ENCODE results near the gene VPS11. TPM values are rescaled to one million over a fixed set of nuclear protein-coding genes. Genes with fewer than 3 reads are reported as not detected.

VPS11 gene
- total RNA-seq, 1 experiment from 2014 or later = 20.2 TPM

GRCh38 chr11:119117004-119117706 is 49.5 kb downstream of the VPS11 start:
- Mint-ChIP-seq H3K4me1 (peaks cover 21% of the 10 kb centered on the region), H3K36me3 (no peaks in the 10 kb centered on the region; the same call in 1 of the 2 replicates), H3K9me3 (no peaks in the 10 kb centered on the region), H3K27me3 (ENCODE audit: low read depth) (no peaks in the 10 kb centered on the region; the same call in 1 of the 2 replicates), H3K27ac (no peak overlapping the region), H3K4me3 (no peak overlapping the region)
- POLR2A ChIA-PET = no interaction called here
- DNase-seq (ENCODE audit: low spot score) (no peak), ATAC-seq (no peak)
- TF ChIP-seq PRDM15 (CRISPR knock-in tag; IDR thresholded peaks at IDR 0.05) = no peak
- no peak for TF ChIP-seq ZNF281 (CRISPR knock-in tag; IDR thresholded peaks at IDR 0.05)
- no peak for TF ChIP-seq SOX15 (CRISPR knock-in tag; IDR thresholded peaks at IDR 0.05)
- TF ChIP-seq ATF1 (CRISPR knock-in tag; IDR thresholded peaks at IDR 0.05) = no peak
- no peak for TF ChIP-seq ZBTB21 (CRISPR knock-in tag; IDR thresholded peaks at IDR 0.05; ENCODE audit: borderline replicate concordance)
- no peak for TF ChIP-seq MLX (CRISPR knock-in tag; IDR thresholded peaks at IDR 0.05)
- TF ChIP-seq NFE2L1 (CRISPR knock-in tag; IDR thresholded peaks at IDR 0.05) = no peak
- no peak for TF ChIP-seq CTCF (IDR thresholded peaks at IDR 0.05)
- TF ChIP-seq SMAD4 (CRISPR knock-in tag; IDR thresholded peaks at IDR 0.05) = no peak
- no peak for TF ChIP-seq ZNF671 (CRISPR knock-in tag; IDR thresholded peaks at IDR 0.05)
- no peak for TF ChIP-seq GRHL2 (CRISPR knock-in tag; IDR thresholded peaks at IDR 0.05; ENCODE audit: insufficient replicate concordance, severe bottlenecking)
- no peak for TF ChIP-seq ZNF317 (CRISPR knock-in tag; IDR thresholded peaks at IDR 0.05; ENCODE audit: borderline replicate concordance, low read depth)
- TF ChIP-seq FOXP4 (CRISPR knock-in tag; IDR thresholded peaks at IDR 0.05) = no peak
- TF ChIP-seq RELA (CRISPR knock-in tag; IDR thresholded peaks at IDR 0.05; ENCODE audit: borderline replicate concordance) = no peak
- CTCF ChIA-PET = no interaction called here

All from WTC11 (cell line).